ENCODE data around the gene OR51D1. TPM values are rescaled to one million over a fixed set of nuclear protein-coding genes. Genes with fewer than 3 reads are reported as not detected.

OR51D1 gene
- total and polyA plus RNA-seq, 9 of the 15 experiments (the other 6 are each of a cell fraction or from before 2014, with no cell fraction given) = not detected

DNA sequence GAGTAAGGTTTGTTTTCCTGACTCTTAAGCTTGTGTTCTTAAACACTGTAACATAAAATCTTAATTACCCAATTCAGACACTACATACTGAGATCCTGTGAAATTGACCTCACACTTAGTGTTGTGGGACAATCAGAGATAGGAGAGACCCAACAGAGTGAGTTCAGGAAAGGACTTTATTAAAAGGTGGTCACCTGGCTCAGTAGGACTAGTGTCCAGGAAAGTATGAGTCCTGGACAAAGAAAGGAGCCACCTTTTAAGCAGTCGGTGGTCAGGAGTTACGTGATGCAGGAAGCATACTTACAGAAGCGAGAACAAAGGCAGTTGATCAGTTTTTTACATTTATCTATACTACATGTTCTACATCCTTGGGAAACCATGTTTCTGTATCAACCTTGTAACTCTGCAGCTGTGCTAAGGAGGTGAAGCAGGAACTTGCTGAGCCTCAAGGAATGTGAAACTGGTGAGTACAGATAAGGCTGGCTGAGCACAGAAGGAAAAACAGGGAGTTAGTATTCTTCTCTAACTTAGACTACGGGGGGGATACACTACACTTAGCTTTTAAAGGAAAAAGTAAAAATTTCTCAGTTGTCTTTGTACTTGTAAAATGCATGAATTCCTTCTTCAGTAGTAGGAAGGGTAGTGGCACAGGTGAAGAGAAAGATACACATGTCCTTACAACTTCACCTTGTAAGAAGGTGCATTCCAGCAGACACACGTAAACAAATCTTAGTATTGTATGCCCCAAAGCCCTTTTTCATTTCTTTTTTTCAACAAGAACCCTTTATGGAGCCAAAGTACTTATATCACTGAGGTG, 21.6 kb downstream of the OR51D1 start (continued):
- TF ChIP-seq, protein P1, sequence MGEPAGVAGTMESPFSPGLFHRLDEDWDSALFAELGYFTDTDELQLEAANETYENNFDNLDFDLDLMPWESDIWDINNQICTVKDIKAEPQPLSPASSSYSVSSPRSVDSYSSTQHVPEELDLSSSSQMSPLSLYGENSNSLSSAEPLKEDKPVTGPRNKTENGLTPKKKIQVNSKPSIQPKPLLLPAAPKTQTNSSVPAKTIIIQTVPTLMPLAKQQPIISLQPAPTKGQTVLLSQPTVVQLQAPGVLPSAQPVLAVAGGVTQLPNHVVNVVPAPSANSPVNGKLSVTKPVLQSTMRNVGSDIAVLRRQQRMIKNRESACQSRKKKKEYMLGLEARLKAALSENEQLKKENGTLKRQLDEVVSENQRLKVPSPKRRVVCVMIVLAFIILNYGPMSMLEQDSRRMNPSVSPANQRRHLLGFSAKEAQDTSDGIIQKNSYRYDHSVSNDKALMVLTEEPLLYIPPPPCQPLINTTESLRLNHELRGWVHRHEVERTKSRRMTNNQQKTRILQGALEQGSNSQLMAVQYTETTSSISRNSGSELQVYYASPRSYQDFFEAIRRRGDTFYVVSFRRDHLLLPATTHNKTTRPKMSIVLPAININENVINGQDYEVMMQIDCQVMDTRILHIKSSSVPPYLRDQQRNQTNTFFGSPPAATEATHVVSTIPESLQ (CRISPR knock-in tag; IDR thresholded peaks at IDR 0.05) = no peak
- TF ChIP-seq SMARCA5 (IDR thresholded peaks at IDR 0.05) (no peak), RAD51 (IDR thresholded peaks at IDR 0.05; ENCODE audit: borderline replicate concordance, low read depth) (no peak), ZNF57 (CRISPR knock-in tag; IDR thresholded peaks at IDR 0.05) (no peak), HNRNPL (IDR thresholded peaks at IDR 0.05; ENCODE audit: low read depth, low read length) (no peak), HDAC3 (IDR thresholded peaks at IDR 0.05; ENCODE audit: borderline replicate concordance, partially characterized antibody) (no peak), BHLHE40 (IDR thresholded peaks at IDR 0.05; ENCODE audit: low read length) (no peak), STAT5A (IDR thresholded peaks at IDR 0.05; ENCODE audit: borderline replicate concordance, low read length) (peak; percentile 47; the same call in 1 of the 2 replicates), HLTF (IDR thresholded peaks at IDR 0.05) (no peak)
- TF ChIP-seq, protein P2, sequence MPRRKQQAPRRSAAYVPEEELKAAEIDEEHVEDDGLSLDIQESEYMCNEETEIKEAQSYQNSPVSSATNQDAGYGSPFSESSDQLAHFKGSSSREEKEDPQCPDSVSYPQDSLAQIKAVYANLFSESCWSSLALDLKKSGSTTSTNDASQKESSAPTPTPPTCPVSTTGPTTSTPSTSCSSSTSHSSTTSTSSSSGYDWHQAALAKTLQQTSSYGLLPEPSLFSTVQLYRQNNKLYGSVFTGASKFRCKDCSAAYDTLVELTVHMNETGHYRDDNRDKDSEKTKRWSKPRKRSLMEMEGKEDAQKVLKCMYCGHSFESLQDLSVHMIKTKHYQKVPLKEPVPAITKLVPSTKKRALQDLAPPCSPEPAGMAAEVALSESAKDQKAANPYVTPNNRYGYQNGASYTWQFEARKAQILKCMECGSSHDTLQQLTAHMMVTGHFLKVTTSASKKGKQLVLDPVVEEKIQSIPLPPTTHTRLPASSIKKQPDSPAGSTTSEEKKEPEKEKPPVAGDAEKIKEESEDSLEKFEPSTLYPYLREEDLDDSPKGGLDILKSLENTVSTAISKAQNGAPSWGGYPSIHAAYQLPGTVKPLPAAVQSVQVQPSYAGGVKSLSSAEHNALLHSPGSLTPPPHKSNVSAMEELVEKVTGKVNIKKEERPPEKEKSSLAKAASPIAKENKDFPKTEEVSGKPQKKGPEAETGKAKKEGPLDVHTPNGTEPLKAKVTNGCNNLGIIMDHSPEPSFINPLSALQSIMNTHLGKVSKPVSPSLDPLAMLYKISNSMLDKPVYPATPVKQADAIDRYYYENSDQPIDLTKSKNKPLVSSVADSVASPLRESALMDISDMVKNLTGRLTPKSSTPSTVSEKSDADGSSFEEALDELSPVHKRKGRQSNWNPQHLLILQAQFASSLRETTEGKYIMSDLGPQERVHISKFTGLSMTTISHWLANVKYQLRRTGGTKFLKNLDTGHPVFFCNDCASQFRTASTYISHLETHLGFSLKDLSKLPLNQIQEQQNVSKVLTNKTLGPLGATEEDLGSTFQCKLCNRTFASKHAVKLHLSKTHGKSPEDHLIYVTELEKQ (CRISPR knock-in tag; IDR thresholded peaks at IDR 0.05) = no peak
- TF ChIP-seq, protein P3, sequence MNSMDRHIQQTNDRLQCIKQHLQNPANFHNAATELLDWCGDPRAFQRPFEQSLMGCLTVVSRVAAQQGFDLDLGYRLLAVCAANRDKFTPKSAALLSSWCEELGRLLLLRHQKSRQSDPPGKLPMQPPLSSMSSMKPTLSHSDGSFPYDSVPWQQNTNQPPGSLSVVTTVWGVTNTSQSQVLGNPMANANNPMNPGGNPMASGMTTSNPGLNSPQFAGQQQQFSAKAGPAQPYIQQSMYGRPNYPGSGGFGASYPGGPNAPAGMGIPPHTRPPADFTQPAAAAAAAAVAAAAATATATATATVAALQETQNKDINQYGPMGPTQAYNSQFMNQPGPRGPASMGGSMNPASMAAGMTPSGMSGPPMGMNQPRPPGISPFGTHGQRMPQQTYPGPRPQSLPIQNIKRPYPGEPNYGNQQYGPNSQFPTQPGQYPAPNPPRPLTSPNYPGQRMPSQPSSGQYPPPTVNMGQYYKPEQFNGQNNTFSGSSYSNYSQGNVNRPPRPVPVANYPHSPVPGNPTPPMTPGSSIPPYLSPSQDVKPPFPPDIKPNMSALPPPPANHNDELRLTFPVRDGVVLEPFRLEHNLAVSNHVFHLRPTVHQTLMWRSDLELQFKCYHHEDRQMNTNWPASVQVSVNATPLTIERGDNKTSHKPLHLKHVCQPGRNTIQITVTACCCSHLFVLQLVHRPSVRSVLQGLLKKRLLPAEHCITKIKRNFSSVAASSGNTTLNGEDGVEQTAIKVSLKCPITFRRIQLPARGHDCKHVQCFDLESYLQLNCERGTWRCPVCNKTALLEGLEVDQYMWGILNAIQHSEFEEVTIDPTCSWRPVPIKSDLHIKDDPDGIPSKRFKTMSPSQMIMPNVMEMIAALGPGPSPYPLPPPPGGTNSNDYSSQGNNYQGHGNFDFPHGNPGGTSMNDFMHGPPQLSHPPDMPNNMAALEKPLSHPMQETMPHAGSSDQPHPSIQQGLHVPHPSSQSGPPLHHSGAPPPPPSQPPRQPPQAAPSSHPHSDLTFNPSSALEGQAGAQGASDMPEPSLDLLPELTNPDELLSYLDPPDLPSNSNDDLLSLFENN (IDR thresholded peaks at IDR 0.05; ENCODE audit: low read depth in 2 of 2, low read length in 2 of 2) = peak in 1 of 2 experiments; percentile 32; a peak in 1 of 4 replicates
- TF ChIP-seq, protein P4, sequence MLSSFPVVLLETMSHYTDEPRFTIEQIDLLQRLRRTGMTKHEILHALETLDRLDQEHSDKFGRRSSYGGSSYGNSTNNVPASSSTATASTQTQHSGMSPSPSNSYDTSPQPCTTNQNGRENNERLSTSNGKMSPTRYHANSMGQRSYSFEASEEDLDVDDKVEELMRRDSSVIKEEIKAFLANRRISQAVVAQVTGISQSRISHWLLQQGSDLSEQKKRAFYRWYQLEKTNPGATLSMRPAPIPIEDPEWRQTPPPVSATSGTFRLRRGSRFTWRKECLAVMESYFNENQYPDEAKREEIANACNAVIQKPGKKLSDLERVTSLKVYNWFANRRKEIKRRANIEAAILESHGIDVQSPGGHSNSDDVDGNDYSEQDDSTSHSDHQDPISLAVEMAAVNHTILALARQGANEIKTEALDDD (IDR thresholded peaks at IDR 0.05) = peak; percentile 81
- TF ChIP-seq, protein P5, sequence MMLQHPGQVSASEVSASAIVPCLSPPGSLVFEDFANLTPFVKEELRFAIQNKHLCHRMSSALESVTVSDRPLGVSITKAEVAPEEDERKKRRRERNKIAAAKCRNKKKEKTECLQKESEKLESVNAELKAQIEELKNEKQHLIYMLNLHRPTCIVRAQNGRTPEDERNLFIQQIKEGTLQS (IDR thresholded peaks at IDR 0.05) = no peak
- TF ChIP-seq, protein P5 (CRISPR knock-in tag; conservative IDR thresholded peaks at IDR 0.05) = no peak
- TF ChIP-seq, protein P6, sequence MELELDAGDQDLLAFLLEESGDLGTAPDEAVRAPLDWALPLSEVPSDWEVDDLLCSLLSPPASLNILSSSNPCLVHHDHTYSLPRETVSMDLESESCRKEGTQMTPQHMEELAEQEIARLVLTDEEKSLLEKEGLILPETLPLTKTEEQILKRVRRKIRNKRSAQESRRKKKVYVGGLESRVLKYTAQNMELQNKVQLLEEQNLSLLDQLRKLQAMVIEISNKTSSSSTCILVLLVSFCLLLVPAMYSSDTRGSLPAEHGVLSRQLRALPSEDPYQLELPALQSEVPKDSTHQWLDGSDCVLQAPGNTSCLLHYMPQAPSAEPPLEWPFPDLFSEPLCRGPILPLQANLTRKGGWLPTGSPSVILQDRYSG (tag; conservative IDR thresholded peaks at IDR 0.05; ENCODE audit: low read depth) = no peak

Data from K562 (cell line).